HCT116 (cell line): ENCODE data around the gene RASGEF1C. TPM values are rescaled to one million over a fixed set of nuclear protein-coding genes. Genes with fewer than 3 reads are reported as not detected.

Source experiments
- ATAC-seq: fragments of 200-7000 bp; cut with Tn5 transposase; 2 replicates; pipeline ENCODE4 v1.9.1; 2020; ENCODE audit warnings: mild to moderate bottlenecking, moderate library complexity
- BruUV-seq: library from RNA; stranded (reverse); fragments of 400-500 nt; replicated peaks from 2 replicates; lab custom pipeline; 2021; lab: Mats Ljungman, UMichigan
- CTCF ChIA-PET: fragments of 300-600 bp; sonication (Branson Sonifier 250); formaldehyde crosslinking; loops from one replicate; lab custom pipeline; 2021; ENCODE audit warnings: antibody characterized with exemption; lab: Charles Lee
- POLR2A ChIA-PET: fragments of 300-600, 350-600 bp; sonication (Branson Sonifier 250); formaldehyde crosslinking; loops from one replicate; lab custom pipeline; 2021; ENCODE audit warnings: antibody characterized with exemption; lab: Charles Lee
- RAD21 ChIA-PET, 2 experiments: fragments of 300-600 bp; sonication (Branson Sonifier 250); formaldehyde crosslinking; loops; one replicate each; lab custom pipeline; 2023; ENCODE audit warnings: low total read pairs in 2 of 2; ENCODE audit not compliant: uncharacterized antibody in 2 of 2, unreplicated experiment in 2 of 2, low non-redundant PET in 1 of 2; lab: Charles Lee
- DNase-seq: peaks from one replicate; pipeline ENCODE4 v3.0.0-alpha.2; 2010; ENCODE audit warnings: low read depth, low spot score
- H2AFZ ChIP-seq: fragments of 200-600 bp; shearing (Covaris generic), sonication (generic); 2 replicates; pipeline ENCODE4 v1.6.1; 2017; ENCODE audit warnings: low read depth, mixed run types, mixed read lengths, antibody characterized with exemption, low read length; ENCODE audit not compliant: poor library complexity, severe bottlenecking
- H3K27ac ChIP-seq: 2 replicates; pipeline ENCODE4 v1.5.1; 2012; ENCODE audit warnings: low read depth, low read length
- H3K27me3 ChIP-seq: fragments of 200-600 bp; sonication (generic); 2 replicates; pipeline ENCODE4 v1.6.1; 2016; ENCODE audit warnings: mixed run types, low read length, mixed read lengths; ENCODE audit not compliant: insufficient read depth
- H3K36me3 ChIP-seq, 2 experiments: fragments of 200-500 bp in 1 of 2; fragments of 200-600 bp in 1 of 2; sonication (Bioruptor generic) in 1 of 2; sonication (generic) in 1 of 2; 2 replicates each; pipeline versions ENCODE4 v1.5.1 to v1.6.1; 2014 to 2016; ENCODE audit warnings: low read length in 2 of 2, inconsistent platforms in 1 of 2, mixed read lengths in 1 of 2, mixed run types in 1 of 2; ENCODE audit not compliant: insufficient read depth in 2 of 2, control insufficient read depth in 1 of 2
- H3K4me1 ChIP-seq, 2 experiments: fragments of 200-600 bp in 1 of 2; sonication (generic) in 1 of 2; 2 replicates each; pipeline versions ENCODE4 v1.5.1 to v1.6.1; 2012 to 2017; ENCODE audit warnings: low read length in 2 of 2, inconsistent platforms in 1 of 2, mild to moderate bottlenecking in 1 of 2, mixed read lengths in 1 of 2, mixed run types in 1 of 2, moderate library complexity in 1 of 2; ENCODE audit not compliant: insufficient read depth in 2 of 2, control insufficient read depth in 1 of 2
- H3K4me2 ChIP-seq: fragments of 200-600 bp; sonication (generic); 2 replicates; pipeline ENCODE4 v1.6.1; 2017; ENCODE audit warnings: mixed run types, low read length, mixed read lengths
- H3K4me3 ChIP-seq, 2 experiments: fragments of 200-600 bp in 1 of 2; sonication (generic) in 1 of 2; replicated peaks in 1 of 2; 2 replicates each; pipeline ENCODE4 v1.5.1; 2011 to 2016; ENCODE audit warnings: low read length in 2 of 2, control low read depth in 1 of 2, low read depth in 1 of 2, mild to moderate bottlenecking in 1 of 2, mixed read lengths in 1 of 2, mixed run types in 1 of 2
- H3K79me2 ChIP-seq: fragments of 200-600 bp; sonication (generic); 2 replicates; pipeline ENCODE4 v1.6.1; 2017; ENCODE audit warnings: mild to moderate bottlenecking, mixed run types, low read length, moderate library complexity, mixed read lengths; ENCODE audit not compliant: insufficient read depth
- H3K9ac ChIP-seq: fragments of 200-600 bp; sonication (generic); 2 replicates; pipeline ENCODE4 v1.6.1; 2016; ENCODE audit warnings: low read length, mixed read lengths
- H3K9me2 ChIP-seq: fragments of 200-600 bp; sonication (generic), shearing (Covaris generic); 2 replicates; pipeline ENCODE4 v1.6.1; 2017; ENCODE audit warnings: mixed run types, mild to moderate bottlenecking, moderate library complexity; ENCODE audit not compliant: insufficient read depth
- H3K9me3 ChIP-seq, 2 experiments: fragments of 200-500 bp in 1 of 2; fragments of 200-600 bp in 1 of 2; sonication (Bioruptor generic) in 1 of 2; sonication (generic) in 1 of 2; 2 replicates each; pipeline ENCODE4 v1.6.1; 2014 to 2017; ENCODE audit warnings: low read length in 2 of 2, mixed read lengths in 2 of 2, inconsistent platforms in 1 of 2, low read depth in 1 of 2, mild to moderate bottlenecking in 1 of 2, mixed run types in 1 of 2, moderate library complexity in 1 of 2; ENCODE audit not compliant: control insufficient read depth in 1 of 2, insufficient read depth in 1 of 2
- H4K20me1 ChIP-seq: fragments of 200-600 bp; sonication (generic), shearing (Covaris generic); 2 replicates; pipeline ENCODE4 v1.6.1; 2017; ENCODE audit warnings: mixed run types, mild to moderate bottlenecking, moderate library complexity; ENCODE audit not compliant: insufficient read depth
- CBX3 ChIP-seq: IDR thresholded peaks from 2 replicates; pipeline ENCODE4 v1.6.1; 2012; ENCODE audit warnings: low read depth
- CEBPB ChIP-seq: IDR thresholded peaks from 2 replicates; pipeline ENCODE4 v1.6.1; 2012; ENCODE audit warnings: low read depth
- EGR1 ChIP-seq: IDR thresholded peaks from 2 replicates; pipeline ENCODE4 v1.6.1; 2012; ENCODE audit warnings: low read depth
- ELF1 ChIP-seq: IDR thresholded peaks from 2 replicates; pipeline ENCODE4 v1.6.1; 2012; ENCODE audit warnings: low read depth, borderline replicate concordance
- EZH2 ChIP-seq: fragments of 200-600 bp; sonication (generic); IDR thresholded peaks from 2 replicates; pipeline ENCODE4 v1.6.1; 2017; ENCODE audit warnings: antibody characterized with exemption, mixed run types
- EZH2phosphoT487 ChIP-seq: fragments of 200-600 bp; IDR thresholded peaks from 2 replicates; pipeline ENCODE4 v1.6.1; 2018; ENCODE audit warnings: antibody characterized with exemption, borderline replicate concordance
- JUND ChIP-seq: IDR thresholded peaks from 2 replicates; pipeline ENCODE4 v1.6.1; 2012
- MAX ChIP-seq: IDR thresholded peaks from 2 replicates; pipeline ENCODE4 v1.6.1; 2012
- POLR2A ChIP-seq: IDR thresholded peaks from 2 replicates; pipeline ENCODE4 v1.7.0; 2011; ENCODE audit warnings: borderline replicate concordance; ENCODE audit not compliant: insufficient read depth, insufficient read length; ENCODE audit errors: extremely low read depth
- POLR2AphosphoS5 ChIP-seq: IDR thresholded peaks from 2 replicates; pipeline ENCODE4 v1.6.1; 2011; ENCODE audit warnings: mild to moderate bottlenecking, low read depth, low read length, moderate library complexity
- RAD21 ChIP-seq: IDR thresholded peaks from 2 replicates; pipeline ENCODE4 v1.6.1; 2012; ENCODE audit warnings: low read depth, mild to moderate bottlenecking
- SP1 ChIP-seq: IDR thresholded peaks from 2 replicates; pipeline ENCODE4 v1.6.1; 2012; ENCODE audit warnings: low read depth
- SRF ChIP-seq: IDR thresholded peaks from 2 replicates; pipeline ENCODE4 v1.6.1; 2012; ENCODE audit warnings: low read depth
- TCF7L2 ChIP-seq: IDR thresholded peaks from 2 replicates; pipeline ENCODE4 v1.7.0; 2011; ENCODE audit warnings: borderline replicate concordance, inconsistent platforms; ENCODE audit not compliant: insufficient read depth, insufficient read length; ENCODE audit errors: extremely low read depth
- YY1 ChIP-seq: IDR thresholded peaks from 2 replicates; pipeline ENCODE4 v1.6.1; 2011; ENCODE audit warnings: low read length, low read depth, moderate library complexity, mild to moderate bottlenecking; ENCODE audit not compliant: insufficient replicate concordance; ENCODE audit errors: extremely low read depth
- ZBTB33 ChIP-seq: IDR thresholded peaks from 2 replicates; pipeline ENCODE4 v1.6.1; 2011; ENCODE audit warnings: mild to moderate bottlenecking, low read length, moderate library complexity; ENCODE audit not compliant: insufficient replicate concordance; ENCODE audit errors: extremely low read depth
- ZFX ChIP-seq: fragments of 450-650 bp; IDR thresholded peaks from 2 replicates; pipeline ENCODE4 v1.6.1; 2017
- ZNF274 ChIP-seq: fragments of 200-500 bp; sonication (Bioruptor generic); IDR thresholded peaks from 2 replicates; pipeline ENCODE4 v1.6.1; 2014; ENCODE audit warnings: mild to moderate bottlenecking, low read depth, low read length, inconsistent platforms
- intact Hi-C: fragments of 100-400 bp; cut with micrococcal nuclease; formaldehyde crosslinking; loops from 2 replicates; pipeline ENCODE4 v1.10.0; 2022
- total RNA-seq: library from RNA; stranded (reverse); gene quantifications from one replicate; pipeline ENCODE4 v1.2.1, GENCODE V29; 2021; ENCODE audit not compliant: unreplicated experiment
- TF ChIP-seq, protein P1 (sequence below), 3 experiments: fragments of 200-600 bp in 1 of 3; sonication (generic) in 1 of 3; IDR thresholded peaks in 2 of 3; conservative IDR thresholded peaks in 1 of 3; 2 replicates each; pipeline ENCODE4 v1.5.1; 2012 to 2017; ENCODE audit warnings: low read depth in 2 of 3, low read length in 2 of 3, antibody characterized with exemption in 1 of 3, borderline replicate concordance in 1 of 3, control low read depth in 1 of 3, mild to moderate bottlenecking in 1 of 3, mixed read lengths in 1 of 3, mixed run types in 1 of 3, moderate library complexity in 1 of 3; ENCODE audit not compliant: insufficient read depth in 1 of 3

The RASGEF1C gene
- total RNA-seq, 1 experiment from 2014 or later = 1.2 TPM

GRCh38 chr5:180159756-180160155 is 49.3 kb downstream of the RASGEF1C start:
- H3K9ac ChIP-seq = no peak overlapping the region
- no peak overlapping the region for H3K27ac ChIP-seq
- H3K79me2 ChIP-seq = no peaks in the 10 kb centered on the region
- no peak overlapping the region for H3K4me3 ChIP-seq
- ChIA-PET POLR2A (no interaction called here), RAD21 (no interaction called here)
- no peaks in the 10 kb centered on the region for H4K20me1 ChIP-seq
- no TSS peak for BruUV-seq
- H3K36me3 ChIP-seq = no peaks in the 10 kb centered on the region
- ATAC-seq = no peak
- H3K9me3 ChIP-seq = no peaks in the 10 kb centered on the region
- H3K27me3 ChIP-seq = no peaks in the 10 kb centered on the region
- H3K4me2 ChIP-seq = no peak overlapping the region
- TF ChIP-seq POLR2A (no peak), YY1 (no peak), CBX3 (no peak), SRF (no peak), ZBTB33 (no peak), TCF7L2 (no peak), ZFX (no peak), EZH2phosphoT487 (no peak), RAD21 (no peak), ZNF274 (no peak), EZH2 (no peak), EGR1 (no peak), JUND (no peak), CEBPB (no peak), ELF1 (no peak), POLR2AphosphoS5 (no peak), MAX (no peak), SP1 (no peak)
- TF ChIP-seq, protein P1, sequence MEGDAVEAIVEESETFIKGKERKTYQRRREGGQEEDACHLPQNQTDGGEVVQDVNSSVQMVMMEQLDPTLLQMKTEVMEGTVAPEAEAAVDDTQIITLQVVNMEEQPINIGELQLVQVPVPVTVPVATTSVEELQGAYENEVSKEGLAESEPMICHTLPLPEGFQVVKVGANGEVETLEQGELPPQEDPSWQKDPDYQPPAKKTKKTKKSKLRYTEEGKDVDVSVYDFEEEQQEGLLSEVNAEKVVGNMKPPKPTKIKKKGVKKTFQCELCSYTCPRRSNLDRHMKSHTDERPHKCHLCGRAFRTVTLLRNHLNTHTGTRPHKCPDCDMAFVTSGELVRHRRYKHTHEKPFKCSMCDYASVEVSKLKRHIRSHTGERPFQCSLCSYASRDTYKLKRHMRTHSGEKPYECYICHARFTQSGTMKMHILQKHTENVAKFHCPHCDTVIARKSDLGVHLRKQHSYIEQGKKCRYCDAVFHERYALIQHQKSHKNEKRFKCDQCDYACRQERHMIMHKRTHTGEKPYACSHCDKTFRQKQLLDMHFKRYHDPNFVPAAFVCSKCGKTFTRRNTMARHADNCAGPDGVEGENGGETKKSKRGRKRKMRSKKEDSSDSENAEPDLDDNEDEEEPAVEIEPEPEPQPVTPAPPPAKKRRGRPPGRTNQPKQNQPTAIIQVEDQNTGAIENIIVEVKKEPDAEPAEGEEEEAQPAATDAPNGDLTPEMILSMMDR (IDR thresholded peaks at IDR 0.05 in 2 of 3, conservative IDR thresholded peaks at IDR 0.05 in 1 of 3; ENCODE audit: borderline replicate concordance in 1 of 3, insufficient read depth in 1 of 3, low read depth in 2 of 3, low read length in 2 of 3) = no peak
- TF ChIP-seq, all 23 proteins: peak for 0
- Histone ChIP-seq H2AFZ (no peak overlapping the region), H3K9me2 (no peaks in the 10 kb centered on the region), H3K4me1 (no peaks in the 10 kb centered on the region)
- DNase-seq = no peak
- CTCF ChIA-PET = no interaction called here
- intact Hi-C loops = no loop called here
